GM18909 (cell line): ENCODE data around the gene MRPL39.

Experiments
- ATAC-seq: cut with Tn5 transposase; IDR thresholded peaks from one replicate; pipeline ENCODE4 v1.9.1; 2021; ENCODE audit warnings: mild to moderate bottlenecking; ENCODE audit not compliant: unreplicated experiment, poor library complexity

The MRPL39 gene

DNA sequence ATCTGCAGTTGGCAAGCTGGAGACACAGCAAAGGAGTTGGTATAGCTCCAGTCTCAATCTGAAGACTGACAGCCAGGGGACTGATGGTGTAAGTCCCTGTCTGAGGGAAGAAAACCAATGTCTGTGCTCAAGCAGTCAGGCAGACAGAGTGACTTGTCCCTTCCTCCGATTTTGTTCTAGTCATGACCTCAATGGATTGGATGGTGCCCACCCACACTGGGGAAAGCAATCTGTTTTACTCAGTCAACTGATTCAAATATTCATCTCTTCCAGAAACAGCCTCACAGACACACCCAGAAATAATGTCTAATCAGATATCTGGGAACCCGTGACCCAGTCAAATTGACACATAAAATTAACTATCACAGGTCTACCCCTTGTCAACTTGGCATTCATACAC, 11.9 kb upstream of the MRPL39 start:
- ATAC-seq: no peak

DNA sequence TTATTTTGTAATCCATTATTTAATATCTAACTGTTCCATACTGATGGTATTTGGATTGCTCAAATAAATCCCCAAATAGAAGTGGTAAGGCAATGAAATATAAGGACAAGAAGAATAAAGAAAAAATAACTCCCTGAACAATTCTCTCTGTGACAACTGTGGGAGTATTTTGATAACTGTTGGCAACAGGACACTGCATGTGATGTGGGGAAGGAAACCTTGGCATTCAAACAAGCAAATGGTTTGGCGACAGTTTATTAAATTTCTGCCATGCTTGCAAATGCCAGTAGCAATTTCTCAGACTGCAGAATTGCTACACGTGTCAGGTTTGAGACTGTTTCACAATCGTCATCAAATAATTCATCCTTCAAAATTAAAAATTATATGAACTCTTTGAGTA, 8.6 kb upstream of the MRPL39 start:
- ATAC-seq: no peak

DNA sequence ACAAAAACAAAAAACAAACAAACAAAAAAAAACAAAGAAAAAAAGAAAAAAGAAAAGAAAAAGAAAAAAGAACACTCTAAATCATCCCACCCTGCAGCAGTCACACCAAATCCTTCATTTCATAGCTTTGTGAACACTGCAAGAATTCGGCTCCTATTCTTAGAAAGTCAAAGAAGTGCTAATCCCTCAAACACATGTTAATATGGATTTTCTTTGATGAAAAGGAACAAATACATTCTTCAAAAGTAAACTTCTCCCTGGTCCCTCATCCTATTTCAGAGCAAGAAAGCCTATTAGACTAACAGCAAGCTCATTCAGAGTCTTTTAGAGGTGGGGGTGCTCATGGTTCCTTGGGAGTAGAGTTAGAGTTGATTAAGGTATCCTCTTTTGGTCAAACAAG, 7.2 kb upstream of the MRPL39 start:
- no peak for ATAC-seq

DNA sequence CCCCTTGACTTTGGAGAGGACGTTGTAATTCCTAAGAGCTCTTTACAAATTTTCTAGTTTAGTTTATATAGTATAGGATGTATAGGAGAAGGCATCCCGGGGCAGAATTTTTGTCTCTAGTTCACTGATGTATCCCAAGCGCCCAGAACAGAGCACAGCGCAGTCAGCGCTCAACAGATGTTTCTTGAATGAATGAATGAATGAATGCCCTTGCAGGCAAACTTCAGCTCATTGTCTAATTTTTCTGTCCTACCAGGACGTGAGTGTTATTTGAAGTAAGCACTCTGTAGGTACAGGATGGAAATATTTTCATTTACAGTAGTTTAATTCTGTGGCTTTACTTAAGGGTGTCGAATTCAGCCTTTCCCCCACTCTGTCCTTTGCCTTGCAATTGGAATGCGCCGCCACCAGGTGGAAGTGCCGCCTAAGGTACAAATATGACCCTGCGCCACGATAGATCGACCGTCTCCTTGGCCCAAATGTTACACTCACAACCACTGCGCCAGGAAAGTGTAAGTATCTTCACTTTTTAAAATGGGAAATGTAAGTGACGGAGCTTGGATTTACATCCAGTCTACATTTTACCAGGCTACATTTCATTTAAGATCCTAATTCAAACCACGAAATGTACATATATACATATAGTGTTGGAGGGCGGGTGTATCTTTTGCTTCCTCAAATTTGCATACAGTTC, 910 bp upstream of the MRPL39 start:
- ATAC-seq: peak; percentile 85

- ATAC-seq: no peak
These were observed 17.4 kb downstream of the MRPL39 start for GRCh38 chr21:25589887-25590286.

GRCh38 chr21:25586791-25587190, 20.5 kb downstream of the MRPL39 start:
- no peak for ATAC-seq

DNA sequence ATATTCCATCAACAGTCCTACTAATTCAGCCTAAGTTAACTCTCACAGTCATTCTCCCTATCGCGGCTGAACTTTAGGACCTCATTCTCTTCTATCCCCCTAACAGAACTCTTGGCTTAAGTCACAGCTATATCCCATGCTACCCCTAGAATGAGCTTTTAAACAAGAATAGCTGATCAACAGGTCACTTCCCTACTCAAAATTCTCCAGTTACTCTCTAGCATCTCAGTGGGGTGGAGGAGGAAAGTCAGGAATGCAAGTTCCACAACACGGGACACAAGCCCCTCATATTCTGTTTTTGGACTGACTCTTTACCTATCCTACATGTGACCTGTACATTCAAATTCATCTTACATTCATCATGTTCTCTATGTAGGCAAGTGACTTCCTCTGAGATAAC, 21.0 kb downstream of the MRPL39 start:
- no peak for ATAC-seq

DNA sequence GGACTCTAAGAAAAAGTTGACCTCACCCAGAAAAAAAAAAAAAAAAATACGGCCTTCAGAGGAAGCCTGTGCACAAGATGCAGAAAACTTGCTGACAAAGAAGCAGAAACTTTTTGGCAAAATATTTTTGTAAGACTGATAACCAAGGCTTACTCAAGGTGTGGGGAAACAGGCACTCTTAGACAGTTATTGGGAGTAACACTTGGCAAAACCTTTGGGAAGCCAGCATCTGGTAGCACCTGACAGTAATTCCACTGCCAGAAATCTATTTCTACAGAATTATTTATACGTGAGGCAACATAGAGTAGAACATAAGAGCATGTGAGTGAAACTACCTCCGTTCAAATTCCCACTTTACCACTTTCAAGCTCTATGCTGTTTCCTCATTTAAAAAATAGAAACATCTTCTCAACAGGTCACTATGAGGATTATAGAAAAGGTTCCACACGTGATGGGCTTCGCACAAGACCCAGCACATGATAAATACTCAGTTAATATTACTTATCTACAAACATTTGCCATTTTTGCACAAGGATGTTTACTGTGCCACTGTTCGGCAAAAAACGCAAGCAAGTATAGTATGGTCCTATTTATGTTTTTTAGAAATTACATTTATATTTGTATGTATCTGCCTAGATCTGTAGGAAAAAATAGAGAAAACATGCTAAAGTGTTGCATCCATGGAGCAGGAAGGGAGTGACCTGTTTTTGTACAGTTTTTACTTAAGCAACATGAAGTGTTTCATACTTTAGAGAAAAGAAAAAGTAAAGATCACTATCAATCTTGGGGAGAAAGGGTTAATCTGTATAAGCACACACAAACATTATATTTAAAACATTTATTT, 22.2 kb downstream of the MRPL39 start:
- no peak for ATAC-seq

DNA sequence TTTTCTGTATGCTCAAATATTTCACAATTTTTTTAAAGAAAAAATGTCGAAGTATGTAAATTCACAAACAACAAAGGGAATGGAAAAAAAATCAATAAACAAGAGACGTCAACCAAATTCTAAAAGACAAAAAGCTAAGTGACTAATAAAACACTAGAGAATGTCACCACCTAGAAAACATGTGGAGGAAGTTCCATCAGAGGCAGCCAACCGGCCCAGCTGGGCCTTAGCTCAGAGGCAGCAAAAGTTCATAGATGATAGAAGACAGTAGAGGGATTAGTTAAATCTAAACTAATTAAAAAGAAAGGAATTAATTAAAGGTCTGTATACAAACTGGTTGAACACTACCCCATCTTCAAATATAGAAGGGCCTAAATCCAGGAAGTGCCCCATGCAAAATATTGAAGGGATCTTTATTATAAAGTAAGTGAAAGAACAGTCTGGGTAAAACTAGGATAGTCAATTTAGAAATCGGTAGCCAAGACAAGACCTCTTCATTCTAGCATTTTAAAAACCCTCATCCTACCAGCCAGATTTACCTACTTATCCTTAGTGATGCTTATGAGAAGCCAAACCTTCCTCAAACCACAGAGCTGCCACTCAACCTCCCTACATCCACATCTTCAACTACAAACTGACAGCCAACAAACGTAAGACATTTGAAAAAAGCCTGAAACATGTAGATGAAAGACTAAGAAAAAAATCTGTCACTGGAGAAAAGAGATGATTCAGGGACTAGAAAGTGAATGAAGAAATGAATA, 23.7 kb downstream of the MRPL39 start:
- no peak for ATAC-seq

DNA sequence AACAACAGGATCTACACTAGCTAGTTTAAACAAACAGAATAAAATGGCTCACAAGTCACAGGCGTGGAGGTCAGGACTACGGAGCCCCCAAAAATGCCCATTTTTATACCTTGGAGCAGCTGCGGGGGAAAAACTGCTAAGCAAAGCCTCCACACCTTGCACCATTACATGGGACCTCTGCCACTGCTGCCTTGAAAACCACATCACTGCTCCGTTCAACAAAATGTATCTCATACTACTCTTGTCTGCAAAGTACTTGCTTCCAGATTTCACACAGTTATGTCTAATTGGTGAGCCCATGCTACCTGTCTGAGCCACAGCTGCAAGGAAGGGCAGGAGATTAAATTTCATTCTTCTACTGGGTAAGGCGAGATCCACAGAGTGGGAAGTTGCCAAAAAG, 24.4 kb downstream of the MRPL39 start:
- ATAC-seq: no peak

- ATAC-seq: no peak
These were observed 25.0 kb downstream of the MRPL39 start for GRCh38 chr21:25582164-25582790.

DNA sequence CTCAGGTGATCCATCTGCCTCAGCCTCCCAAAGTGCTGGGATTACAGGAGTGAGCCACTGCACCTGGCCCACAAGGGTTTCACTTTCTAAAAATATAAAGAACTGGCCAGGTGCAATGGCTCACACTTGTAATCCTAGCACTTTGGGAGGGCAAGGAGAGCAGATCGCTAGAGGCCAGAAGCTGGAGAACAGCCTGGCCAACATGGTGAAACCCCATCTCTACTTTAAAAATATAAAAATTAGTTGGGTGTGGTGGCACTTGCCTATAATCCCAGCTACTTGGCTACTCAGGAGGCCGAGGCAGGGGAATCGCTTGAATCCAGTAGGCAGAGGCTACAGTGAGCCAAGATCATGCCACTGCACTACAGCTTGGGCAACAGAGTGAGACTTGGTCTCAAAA, 25.7 kb downstream of the MRPL39 start:
- ATAC-seq: no peak

DNA sequence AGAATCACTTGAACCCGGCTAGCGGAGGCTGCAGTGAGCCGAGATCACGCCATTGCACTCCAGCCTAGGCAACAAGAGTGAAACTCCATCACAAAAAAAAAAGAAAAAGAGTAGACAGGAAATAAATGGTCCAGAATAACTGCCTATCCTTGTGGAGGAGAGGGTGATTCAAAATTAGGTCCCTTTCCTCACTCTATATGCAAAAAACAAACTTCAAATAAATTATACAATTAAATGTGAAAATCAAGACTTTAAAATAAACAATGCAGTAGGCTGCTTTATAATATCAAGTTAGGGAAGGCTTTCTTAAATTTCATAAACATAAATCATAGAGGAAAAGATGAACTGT, 26.4 kb downstream of the MRPL39 start:
- no peak for ATAC-seq

DNA sequence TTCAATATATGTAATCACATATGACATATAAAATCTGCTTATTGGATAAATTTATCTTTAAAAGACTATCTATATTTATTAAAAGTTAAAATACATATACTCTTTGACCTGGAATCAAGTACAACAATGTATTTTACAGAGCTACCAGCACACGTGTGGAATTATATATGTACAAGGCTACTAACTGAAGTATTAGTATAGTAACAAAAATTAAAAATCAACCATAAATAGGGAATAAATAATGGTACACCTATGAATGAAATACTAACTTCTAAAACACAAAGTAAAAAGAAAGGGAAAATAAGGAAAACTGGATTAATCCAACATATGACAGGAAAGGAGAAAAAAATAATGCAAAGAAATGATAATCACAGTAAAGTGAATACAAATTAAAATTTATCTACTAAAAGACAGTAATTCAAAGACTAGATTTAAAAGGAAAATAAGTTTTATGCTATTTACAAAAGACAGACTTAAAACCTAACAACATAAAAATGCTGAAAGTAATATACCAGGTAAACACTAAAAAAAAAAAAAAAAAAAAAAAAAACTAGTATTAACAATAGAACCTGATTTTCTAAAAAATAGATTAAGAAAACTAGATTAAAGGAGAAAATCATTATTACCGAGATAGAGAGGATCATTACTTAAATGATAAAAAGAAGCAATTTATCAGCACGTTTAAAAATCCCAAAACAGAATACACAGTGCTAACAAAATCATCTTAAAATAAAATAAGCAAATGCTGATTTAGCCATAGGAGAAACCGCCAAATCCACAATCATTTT, 27.9 kb downstream of the MRPL39 start:
- ATAC-seq: no peak

- ATAC-seq: peak; percentile 34
These were observed 29.0 kb downstream of the MRPL39 start for GRCh38 chr21:25578056-25578961.

DNA sequence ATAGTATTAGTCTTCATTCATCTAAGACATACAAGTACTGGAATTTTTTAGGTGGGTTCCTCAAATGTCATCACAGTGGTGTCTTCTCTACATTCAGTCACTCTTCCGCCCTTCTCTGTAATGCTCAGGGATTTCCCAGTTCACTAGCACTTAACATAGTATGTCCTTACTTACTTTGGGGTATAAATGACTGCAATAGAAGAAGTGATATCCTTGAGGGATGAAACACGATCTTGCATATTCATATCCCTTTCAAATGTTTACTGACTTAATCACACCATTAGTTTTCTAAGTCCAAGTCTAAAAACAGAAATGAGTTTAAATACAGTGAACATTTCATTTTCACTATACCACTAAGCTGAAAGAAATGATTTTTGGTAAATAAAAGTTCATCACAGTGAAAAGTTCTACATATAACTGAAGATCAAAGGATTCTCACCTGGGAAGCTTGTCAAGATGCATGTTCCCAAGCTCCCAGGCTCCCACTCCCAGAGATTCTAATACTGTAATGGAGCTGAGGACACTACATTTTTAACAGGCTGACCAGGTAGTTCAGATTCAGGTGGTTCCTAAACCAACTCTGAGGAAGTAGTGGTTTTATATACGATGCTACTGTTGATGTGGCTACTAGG, 29.7 kb downstream of the MRPL39 start:
- ATAC-seq: peak; percentile 15

GRCh38 chr21:25573409-25574206, 33.7 kb downstream of the MRPL39 start:
- peak; percentile 21 for ATAC-seq

GRCh38 chr21:25572861-25573310, 34.4 kb downstream of the MRPL39 start:
- peak; percentile 37 for ATAC-seq
